Ishikawa (cell line): ENCODE measurements around the gene MAN1A2.

Experiments
- CEBPB ChIP-seq: IDR thresholded peaks from 2 replicates; pipeline ENCODE4 v1.6.1; 2012
- CREB1 ChIP-seq: IDR thresholded peaks from 2 replicates; pipeline ENCODE4 v1.6.1; 2012; ENCODE audit warnings: low read depth
- EGR1 ChIP-seq: IDR thresholded peaks from 2 replicates; pipeline ENCODE4 v1.6.1; 2012
- EP300 ChIP-seq: IDR thresholded peaks from 2 replicates; pipeline ENCODE4 v1.6.1; 2012; ENCODE audit warnings: borderline replicate concordance
- FOXM1 ChIP-seq: IDR thresholded peaks from 2 replicates; pipeline ENCODE4 v1.6.1; 2012; ENCODE audit warnings: low read depth, borderline replicate concordance
- MAX ChIP-seq: IDR thresholded peaks from 2 replicates; pipeline ENCODE4 v1.6.1; 2012
- NFIC ChIP-seq: IDR thresholded peaks from 2 replicates; pipeline ENCODE4 v1.6.1; 2012
- RAD21 ChIP-seq: IDR thresholded peaks from 2 replicates; pipeline ENCODE4 v1.6.1; 2012; ENCODE audit warnings: low read depth
- REST ChIP-seq: IDR thresholded peaks from 2 replicates; pipeline ENCODE4 v1.6.1; 2012; ENCODE audit warnings: low read depth, mild to moderate bottlenecking
- TAF1 ChIP-seq: IDR thresholded peaks from 2 replicates; pipeline ENCODE4 v1.6.1; 2012; ENCODE audit warnings: low read depth, mild to moderate bottlenecking
- TCF12 ChIP-seq: IDR thresholded peaks from 2 replicates; pipeline ENCODE4 v1.6.1; 2012; ENCODE audit warnings: low read depth
- TEAD4 ChIP-seq: IDR thresholded peaks from 2 replicates; pipeline ENCODE4 v1.6.1; 2012
- USF1 ChIP-seq: IDR thresholded peaks from 2 replicates; pipeline ENCODE4 v1.6.1; 2012
- YY1 ChIP-seq: IDR thresholded peaks from 2 replicates; pipeline ENCODE4 v1.6.1; 2012; ENCODE audit warnings: low read depth
- ZBTB7A ChIP-seq: IDR thresholded peaks from 2 replicates; pipeline ENCODE4 v1.6.1; 2012; ENCODE audit warnings: low read depth

MAN1A2 gene

DNA sequence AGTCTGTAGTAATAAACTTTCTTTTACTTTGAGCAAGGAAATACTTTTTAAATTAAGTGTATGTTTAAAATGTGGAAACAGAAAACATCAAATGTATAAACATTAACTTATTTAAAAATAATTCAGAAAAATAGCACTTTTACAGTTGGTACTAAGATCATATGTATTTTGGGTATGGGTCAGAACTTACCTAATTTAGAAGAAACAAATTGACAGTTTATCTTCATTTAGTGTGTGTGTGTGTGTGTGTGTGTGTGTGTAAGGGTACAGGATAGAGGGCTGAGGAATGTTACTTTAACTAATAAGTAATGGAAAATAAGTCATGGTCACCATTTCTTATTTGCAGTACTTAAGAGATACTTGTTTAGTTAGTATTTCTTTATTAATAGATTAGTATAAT is 3.3 kb downstream of the MAN1A2 start:
- TF ChIP-seq NFIC (no peak), TCF12 (no peak), REST (no peak), TAF1 (no peak), TEAD4 (no peak), FOXM1 (no peak)

DNA sequence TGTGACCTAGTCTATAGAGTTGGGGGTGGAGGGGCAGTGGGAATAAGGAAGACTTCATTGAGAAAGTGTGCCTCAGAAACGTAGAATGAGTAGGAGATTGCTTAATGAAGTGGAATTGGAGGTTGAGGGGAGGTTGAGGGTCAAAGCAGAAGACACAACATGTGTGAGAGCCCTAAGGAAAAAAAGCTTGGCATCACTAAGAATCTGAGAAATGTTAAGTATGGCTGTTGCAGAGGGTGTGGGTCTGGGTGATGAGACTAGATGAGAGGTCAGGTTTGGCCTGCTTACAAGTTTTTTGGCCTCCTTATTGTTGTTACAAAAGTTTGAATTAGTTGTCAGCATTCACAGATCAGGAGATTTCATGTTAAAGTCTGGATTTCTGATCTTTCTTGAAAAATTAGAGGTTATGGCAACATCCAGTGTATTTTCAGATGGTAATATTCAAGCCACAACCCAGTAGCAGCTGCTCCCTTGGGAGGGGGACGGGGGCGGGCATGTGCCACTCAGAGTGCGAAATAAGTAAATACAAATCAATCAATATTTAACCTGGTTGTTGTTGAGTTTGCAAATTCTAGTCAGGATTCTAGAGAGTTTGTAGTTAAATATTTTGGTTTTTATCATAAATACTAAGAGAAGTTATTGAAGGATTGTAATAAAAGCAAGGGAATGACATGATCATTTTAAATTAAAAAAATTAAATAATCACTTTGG is 4.3 kb downstream of the MAN1A2 start:
- TF ChIP-seq TEAD4 (no peak), FOXM1 (no peak), USF1 (no peak), RAD21 (no peak), NFIC (no peak), REST (no peak), YY1 (no peak), ZBTB7A (no peak), CEBPB (no peak), EGR1 (no peak), TAF1 (no peak), EP300 (no peak)

- no peak for TF ChIP-seq ZBTB7A
- no peak for TF ChIP-seq RAD21
- TF ChIP-seq EP300 = no peak
- no peak for TF ChIP-seq TAF1
- TF ChIP-seq NFIC = no peak
- no peak for TF ChIP-seq CEBPB
- no peak for TF ChIP-seq MAX
- TF ChIP-seq USF1 = no peak
- TF ChIP-seq FOXM1 = no peak
- no peak for TF ChIP-seq TEAD4
- no peak for TF ChIP-seq YY1
- no peak for TF ChIP-seq REST
- no peak for TF ChIP-seq TCF12
- no peak for TF ChIP-seq CREB1
- TF ChIP-seq EGR1 = no peak
These were observed 5.7 kb downstream of the MAN1A2 start for GRCh38 chr1:117372863-117373412.

- TF ChIP-seq REST (no peak), MAX (no peak), RAD21 (no peak), YY1 (no peak), EGR1 (no peak), CEBPB (no peak), NFIC (no peak), USF1 (no peak), ZBTB7A (no peak), FOXM1 (no peak), TAF1 (no peak), CREB1 (no peak), TCF12 (no peak)
These were observed 6.7 kb downstream of the MAN1A2 start for GRCh38 chr1:117373932-117374331.
